Cardiac fibroblast (primary cell): ENCODE results near the gene PXT1.
A peak's percentile ranks its signal among the peaks of the same experiment; 100 is the strongest.
"Not testable (repeated sequence)": the region's sequence is repeated elsewhere in the genome, so short reads cannot be mapped to it uniquely, and the experiment has no call there.

ENCODE experiments used
- DNase-seq, 2 donors: peaks; one replicate each; pipeline versions ENCODE4 v3.0.0 to v3.0.0-alpha.2; 2010; ENCODE audit warnings: low read depth in 2 of 2
- H3K4me3 ChIP-seq, 2 donors: replicated peaks in 1 of 2; 1 replicate in 1 of 2; 2 replicates in 1 of 2; pipeline ENCODE4 v1.5.1; 2011; ENCODE audit warnings: low read depth in 2 of 2, low read length in 2 of 2, mild to moderate bottlenecking in 2 of 2, moderate library complexity in 1 of 2
- TF ChIP-seq, protein P1 (sequence below): IDR thresholded peaks from one replicate; pipeline ENCODE4 v1.5.1; 2011; ENCODE audit warnings: low read depth, mild to moderate bottlenecking, low read length, inconsistent platforms

Gene PXT1

DNA sequence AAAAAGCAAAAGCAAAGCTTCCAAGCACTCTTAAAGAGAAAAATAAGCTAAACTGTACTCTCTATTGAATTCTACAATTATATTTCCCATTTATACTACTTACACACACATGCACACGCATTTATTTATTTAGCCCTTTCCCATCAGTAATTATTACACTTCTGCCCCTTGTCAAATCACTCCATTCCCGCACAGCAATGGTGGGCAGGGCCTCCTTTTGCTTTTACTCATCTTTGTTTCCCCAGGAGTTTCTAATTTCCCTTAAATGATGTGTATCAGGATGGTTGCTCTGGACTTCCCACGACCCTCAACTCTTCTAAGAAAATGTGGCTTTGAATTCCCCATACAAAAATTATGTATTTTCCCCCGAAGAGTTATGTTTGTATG, 19.9 kb downstream of the PXT1 start:
- TF ChIP-seq, protein P1, sequence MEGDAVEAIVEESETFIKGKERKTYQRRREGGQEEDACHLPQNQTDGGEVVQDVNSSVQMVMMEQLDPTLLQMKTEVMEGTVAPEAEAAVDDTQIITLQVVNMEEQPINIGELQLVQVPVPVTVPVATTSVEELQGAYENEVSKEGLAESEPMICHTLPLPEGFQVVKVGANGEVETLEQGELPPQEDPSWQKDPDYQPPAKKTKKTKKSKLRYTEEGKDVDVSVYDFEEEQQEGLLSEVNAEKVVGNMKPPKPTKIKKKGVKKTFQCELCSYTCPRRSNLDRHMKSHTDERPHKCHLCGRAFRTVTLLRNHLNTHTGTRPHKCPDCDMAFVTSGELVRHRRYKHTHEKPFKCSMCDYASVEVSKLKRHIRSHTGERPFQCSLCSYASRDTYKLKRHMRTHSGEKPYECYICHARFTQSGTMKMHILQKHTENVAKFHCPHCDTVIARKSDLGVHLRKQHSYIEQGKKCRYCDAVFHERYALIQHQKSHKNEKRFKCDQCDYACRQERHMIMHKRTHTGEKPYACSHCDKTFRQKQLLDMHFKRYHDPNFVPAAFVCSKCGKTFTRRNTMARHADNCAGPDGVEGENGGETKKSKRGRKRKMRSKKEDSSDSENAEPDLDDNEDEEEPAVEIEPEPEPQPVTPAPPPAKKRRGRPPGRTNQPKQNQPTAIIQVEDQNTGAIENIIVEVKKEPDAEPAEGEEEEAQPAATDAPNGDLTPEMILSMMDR: no peak

GRCh38 chr6:36419310-36419709, 23.3 kb downstream of the PXT1 start:
- no peak for DNase-seq
- H3K4me3 ChIP-seq: no peak overlapping the region
- TF ChIP-seq, protein P1: no peak

More for the DNA sequence above, 19.9 kb downstream of the PXT1 start:
- no peak for DNase-seq
- H3K4me3 ChIP-seq: peak overlapping the region; percentile 26 to 60

DNA sequence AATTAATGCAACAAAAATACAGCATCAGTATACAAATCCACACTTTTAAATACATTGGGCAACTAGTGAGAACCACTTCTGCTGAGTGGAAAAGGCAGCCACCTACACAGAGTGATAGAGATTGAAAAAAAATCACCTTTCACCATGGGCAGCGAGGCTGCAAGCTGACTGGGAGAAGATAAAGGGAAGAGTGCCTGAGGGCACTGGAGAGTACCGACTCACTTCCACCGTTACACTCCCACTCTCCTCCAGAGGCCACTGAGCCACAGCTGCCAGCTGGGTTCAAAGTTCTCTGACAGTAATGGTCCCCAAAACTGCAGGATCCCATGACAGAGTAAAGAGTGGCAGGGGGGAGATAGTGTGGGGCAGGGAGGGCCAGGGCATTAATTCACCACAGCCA, 24.1 kb downstream of the PXT1 start:
- TF ChIP-seq, protein P1: no peak
- H3K4me3 ChIP-seq: no peak overlapping the region
- DNase-seq: no peak

- DNase-seq: no peak
- TF ChIP-seq, protein P1: no peak
- H3K4me3 ChIP-seq: no peak overlapping the region
These were observed 28.2 kb downstream of the PXT1 start for GRCh38 chr6:36414481-36414880.

GRCh38 chr6:36413489-36414480, 28.9 kb downstream of the PXT1 start:
- no peak for DNase-seq
- no peak overlapping the region for H3K4me3 ChIP-seq
- TF ChIP-seq, protein P1: no peak

DNA sequence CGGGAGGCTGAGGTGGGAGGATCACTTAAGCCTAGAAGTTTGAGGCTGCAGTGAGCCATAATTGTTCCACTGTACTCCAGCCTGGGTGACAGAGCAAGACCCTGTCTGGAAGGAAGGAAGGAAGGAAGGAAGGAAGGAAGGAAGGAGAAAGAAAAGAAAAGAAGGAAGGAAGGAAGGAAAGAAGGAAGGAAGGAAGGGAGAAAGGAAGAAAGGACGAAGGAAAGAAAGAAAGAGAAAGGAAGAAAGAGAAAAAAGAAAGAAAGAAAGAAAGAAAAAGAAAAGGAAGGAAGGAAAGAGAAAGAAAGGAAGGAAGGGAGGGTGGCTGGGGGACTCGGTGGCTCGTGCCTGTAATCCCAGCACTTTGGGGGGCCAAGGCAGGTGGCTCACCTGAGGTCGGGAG, 32.9 kb downstream of the PXT1 start:
- not testable (repeated sequence) for DNase-seq, H3K4me3 ChIP-seq

GRCh38 chr6:36404164-36404563, 38.5 kb downstream of the PXT1 start:
- TF ChIP-seq, protein P1: no peak
- no peak for DNase-seq
- no peak overlapping the region for H3K4me3 ChIP-seq
